ENCODE data around the gene EIF4A3.

EIF4A3 gene

DNA sequence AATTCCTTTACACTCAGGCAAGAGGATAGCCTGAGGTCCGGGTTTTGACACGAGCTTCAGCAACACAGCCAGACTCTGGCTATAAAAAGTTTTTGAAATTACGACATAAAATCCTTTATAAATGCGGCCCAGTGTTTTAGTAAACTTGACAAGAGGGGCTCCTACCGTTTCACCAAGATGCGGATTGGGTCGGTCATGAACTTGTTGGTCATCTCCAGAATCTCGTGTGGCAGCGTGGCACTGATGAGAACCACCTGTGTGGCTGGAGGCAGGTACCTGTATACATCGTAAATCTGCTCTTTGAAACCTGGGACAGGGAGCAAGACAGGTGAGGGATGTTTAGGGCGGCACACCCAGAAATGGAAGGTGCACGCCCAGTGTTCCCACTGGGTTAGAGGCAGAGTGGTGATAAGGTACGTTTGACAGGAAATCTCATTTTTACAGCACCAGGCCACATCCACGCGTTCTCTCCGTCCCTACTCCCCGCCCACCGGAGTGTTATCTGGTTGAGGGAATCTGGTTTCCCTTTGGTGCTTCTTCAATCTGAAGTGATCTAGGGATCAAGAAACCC lies 8.0 kb downstream of the EIF4A3 start:
- H3K4me3 ChIP-seq (ENCODE audit: low read depth, low read length) = no peak overlapping the region

DNA sequence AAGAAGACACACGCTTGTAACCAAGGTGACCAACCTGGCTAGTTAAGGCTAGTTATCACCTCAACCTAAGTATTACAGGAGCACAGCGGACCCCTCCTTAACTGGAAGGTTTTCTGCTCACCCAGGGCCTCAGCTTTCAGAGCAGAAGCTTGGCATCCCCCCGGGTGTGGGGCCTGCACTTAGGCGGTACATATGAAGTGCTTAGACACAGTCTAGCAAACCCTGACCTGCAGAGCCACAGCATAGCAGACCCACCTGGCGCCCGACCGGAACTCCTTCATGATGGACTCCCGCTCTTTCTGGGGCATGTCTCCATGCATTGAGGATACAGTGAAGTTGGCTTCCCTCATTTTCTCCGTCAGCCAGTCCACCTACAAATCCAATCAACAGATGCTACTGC lies 9.8 kb downstream of the EIF4A3 start:
- H3K4me3 ChIP-seq (ENCODE audit: low read depth, low read length) = no peak overlapping the region

DNA sequence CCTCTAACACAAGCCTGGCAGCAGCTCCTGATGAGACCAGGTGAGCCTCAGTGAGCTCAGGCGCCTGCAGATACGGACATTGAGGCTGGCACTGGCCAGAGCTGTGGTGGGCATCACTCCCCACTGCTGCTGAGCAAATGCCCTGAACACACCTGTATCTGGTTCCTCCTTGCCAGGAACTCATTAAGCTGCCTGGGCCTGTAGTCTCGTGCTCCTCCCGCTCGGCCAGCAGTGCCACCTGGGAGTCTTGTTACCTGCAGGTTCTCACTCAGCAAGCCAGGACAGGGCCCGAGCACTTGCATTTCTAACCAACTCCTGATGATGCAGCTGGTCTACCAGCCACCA lies 13.3 kb downstream of the EIF4A3 start:
- no peak overlapping the region for H3K4me3 ChIP-seq (ENCODE audit: low read depth, low read length)

DNA sequence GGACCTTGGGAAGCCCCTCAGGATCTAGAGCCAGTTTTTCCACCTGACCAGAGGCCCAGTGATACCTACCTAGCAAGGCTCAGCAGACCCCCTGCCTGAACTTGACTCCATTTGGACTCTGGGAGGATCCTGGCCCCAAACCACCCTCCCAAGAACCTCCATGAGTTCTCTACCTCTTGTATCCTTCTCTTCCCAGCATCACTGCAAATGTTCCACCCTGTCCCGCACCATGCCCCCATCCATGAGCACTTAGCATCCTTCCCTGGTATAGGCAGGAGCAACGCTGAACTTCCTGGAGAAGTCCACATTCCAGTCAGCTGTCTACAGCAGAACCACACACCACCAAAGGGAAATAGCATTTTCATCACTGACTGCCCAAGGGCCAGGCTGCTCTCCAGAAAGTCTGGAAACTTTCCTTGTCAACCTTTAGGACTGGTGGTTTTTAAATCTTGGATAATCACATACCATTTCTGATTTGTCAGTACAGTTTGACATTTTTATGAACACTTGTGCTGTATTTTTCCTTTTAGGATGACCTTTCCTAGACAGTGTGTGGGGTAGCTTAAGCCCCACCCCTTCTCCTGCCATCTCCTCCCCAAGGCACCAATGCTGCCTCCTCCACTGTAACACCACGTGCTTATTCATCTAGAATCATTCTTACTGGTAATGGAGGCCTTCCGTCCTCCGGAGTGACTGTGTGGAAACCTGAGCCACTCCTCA lies 13.9 kb downstream of the EIF4A3 start:
- H3K4me3 ChIP-seq (ENCODE audit: low read depth, low read length) = no peak overlapping the region

DNA sequence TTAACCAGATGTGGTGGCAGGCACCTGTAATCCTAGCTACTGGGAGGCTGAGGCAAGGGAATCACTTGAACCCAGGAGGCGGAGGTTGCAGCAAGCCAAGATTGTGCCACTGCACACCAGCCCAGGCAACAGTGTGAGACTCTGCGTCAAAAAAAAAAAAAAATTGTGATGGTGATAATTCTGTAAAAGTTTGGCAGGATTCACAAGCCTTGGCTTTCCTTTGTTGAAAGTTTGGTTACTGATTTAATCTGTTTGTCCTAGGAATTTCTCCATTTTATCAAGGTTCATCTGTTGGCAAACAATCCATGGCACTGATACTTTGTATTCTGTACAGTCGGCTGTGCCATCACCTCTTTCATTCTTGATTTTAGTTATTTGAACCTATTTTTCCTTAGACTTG lies 15.9 kb downstream of the EIF4A3 start:
- no peak overlapping the region for H3K4me3 ChIP-seq (ENCODE audit: low read depth, low read length)

DNA sequence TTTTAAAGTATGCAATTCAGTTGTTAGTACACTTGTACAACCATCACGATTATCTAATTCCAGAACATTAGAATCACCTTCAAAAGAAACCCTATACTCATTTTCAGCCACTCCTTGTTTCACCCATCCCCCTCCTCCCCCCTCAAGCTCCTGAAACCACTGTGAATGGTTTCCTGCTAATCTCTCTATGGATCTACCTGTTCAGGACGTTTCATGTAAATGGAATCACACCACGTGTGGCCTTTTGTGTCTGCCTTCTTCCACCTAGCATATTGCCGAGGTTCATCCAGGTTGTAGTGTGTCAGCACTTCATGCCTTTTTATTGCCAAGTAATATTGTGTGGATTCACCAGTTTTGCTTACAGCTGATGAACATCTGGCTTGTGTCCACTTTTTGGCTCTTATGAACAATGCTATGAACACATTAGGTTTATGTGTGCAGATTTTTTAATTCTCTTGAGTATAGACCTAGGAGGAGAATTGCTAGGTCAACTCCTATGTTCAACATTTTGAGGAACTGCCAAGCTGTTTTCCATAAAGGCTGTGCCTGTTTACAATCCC lies 17.8 kb downstream of the EIF4A3 start:
- H3K4me3 ChIP-seq (ENCODE audit: low read depth, low read length) = no peak overlapping the region

DNA sequence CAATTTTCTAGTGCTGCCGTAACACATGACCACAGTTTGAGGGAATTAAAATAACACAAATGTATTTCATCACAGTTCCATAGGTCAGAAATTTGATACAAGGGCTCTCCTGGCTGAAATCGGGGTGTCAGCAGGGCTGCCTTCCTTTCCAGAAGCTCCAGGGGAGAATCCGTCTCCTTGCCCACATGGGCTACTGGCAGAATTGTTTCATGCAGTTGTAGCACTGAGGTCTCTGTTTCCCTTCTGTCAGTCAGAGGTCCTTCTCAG lies 20.5 kb downstream of the EIF4A3 start:
- H3K4me3 ChIP-seq (ENCODE audit: low read depth, low read length) = no peak overlapping the region

DNA sequence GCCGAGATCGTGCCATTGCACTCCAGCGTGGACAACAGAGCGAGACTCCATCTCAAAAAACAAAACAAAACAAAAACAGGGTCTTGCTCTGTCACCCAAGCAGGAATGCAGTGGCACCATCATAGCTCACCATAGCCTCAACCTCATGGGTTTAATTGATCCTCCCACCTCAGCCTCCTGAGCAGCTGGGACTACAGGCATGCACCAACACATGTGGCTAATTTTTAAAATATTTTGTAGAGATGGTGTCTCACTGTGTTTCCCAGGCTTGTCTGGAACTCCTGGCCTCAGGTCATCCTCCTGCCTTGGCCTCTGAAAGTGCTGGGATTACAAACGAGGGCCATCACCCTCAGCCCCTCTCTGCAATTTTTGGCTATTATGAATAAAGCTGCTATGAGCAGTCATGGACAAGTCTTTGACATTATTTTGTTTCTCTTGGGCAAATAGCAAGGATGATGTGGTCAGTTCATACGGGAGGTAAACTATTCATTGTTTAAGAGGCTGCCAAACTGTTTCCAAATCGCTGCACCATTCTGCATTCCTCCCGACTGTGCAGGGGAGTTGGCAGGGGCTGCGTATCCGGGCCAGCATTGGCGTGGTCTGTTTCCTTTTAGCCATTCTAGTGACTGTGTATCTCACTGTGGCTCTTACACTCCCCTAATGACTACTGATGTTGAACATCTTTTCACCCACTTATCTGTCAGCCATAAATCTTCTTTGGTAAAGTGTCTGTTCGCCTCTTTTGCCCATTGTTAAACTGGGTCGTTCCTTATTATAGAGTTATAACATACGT lies 21.1 kb downstream of the EIF4A3 start:
- no peak overlapping the region for H3K4me3 ChIP-seq (ENCODE audit: low read depth, low read length)

DNA sequence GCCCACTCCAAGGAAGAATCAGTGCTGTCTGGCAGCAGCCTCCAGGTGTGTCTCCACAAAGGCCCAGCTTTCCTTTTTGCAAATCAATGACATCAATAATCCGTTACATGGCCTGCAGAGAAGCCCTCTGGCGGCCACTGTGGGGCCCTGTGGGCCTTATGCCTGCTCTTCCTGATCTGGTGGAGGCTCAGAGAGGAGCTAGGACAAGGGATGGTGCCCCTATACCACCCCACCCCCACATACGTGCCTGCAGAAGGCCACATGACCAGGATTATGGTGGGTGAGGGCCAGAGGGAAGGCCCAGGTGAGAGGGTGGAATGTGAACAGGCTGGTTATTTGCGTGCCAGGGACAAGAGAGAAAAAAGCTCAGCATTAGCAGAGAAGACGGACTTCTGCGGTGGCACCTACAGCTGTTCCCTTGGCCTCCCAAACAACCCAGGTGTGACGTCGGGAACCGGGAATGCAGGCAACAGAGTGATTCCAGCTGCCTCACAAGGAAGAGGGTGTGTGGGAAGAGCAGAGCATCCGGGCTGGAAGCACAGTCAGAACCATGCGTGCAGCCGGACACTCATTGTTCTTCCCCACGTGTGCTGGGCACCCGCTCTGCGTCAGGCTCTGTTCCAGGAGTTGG lies 22.5 kb downstream of the EIF4A3 start:
- no peak overlapping the region for H3K4me3 ChIP-seq (ENCODE audit: low read depth, low read length)

DNA sequence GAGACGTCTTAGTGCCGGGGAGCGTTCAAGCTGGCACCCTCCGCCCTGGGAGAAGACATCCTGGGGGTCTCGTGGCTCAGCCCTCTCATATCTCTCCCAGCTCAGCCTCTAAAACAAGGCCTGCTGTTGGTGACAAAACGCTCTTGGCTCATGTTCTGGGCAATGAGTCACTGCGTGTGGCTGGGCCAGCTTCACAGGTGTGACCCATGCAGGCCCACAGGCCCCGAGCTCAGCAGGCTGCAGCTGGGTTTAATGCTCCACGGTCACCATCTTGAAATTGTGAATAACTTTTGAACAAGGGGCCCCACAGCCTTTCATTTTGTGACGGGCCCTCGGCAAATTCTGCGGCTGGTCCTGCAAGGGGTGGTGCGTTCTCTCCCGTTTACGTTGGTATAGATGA lies 23.1 kb downstream of the EIF4A3 start:
- no peak overlapping the region for H3K4me3 ChIP-seq (ENCODE audit: low read depth, low read length)

DNA sequence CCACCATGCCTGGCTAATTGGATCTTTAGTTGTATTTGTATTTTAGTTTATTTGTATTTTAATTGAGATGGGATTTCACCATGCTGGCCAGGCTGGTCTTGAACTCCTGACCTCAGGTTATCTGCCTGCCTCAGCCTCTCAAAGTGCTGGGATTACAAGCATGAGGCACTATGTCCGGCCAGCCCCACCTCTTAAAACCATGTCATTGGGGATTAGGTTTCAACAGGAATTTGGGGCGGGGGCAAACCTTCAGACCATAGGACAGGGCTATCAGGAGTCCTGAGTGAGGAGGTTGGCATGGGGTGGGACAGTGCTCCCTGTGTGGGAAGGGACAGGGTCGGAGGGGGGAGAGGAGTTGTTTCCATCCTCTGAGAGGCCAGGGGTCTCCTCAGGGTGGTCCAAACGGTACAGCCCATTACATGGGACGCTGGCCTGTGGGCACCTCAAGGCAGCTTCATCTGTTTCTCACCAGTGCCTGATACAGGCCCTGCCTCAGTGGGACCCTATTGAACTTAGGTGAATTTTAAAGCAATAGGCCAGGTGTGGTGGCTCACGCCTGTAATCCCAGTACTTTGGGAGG lies 23.9 kb downstream of the EIF4A3 start:
- H3K4me3 ChIP-seq (ENCODE audit: low read depth, low read length) = no peak overlapping the region

DNA sequence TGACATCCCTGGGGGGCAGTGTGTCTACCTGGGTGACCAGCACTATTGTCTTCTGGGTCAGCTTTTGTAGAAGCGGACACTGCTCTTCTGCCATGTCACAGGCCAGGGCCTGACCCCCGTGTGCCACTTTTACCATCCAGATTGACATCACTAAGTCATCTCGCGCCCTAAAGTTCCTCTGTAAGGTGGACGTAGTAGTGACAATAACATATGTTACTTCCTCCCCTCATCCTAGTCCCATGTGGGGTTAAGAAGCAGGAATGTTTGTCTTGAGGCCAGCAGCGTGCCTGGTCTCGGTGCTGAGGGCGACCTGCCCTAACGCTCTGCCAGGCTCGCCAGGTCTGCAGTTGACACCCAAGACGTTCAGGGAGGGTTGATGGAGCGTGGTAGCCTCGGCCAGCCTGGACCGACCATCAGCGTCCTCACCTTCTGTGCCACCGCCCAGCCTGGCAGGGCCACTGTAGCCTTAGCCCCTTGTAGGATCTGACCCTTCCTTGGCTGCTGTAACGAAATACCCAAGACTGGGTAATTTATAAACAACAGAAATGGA lies 24.8 kb downstream of the EIF4A3 start:
- no peak overlapping the region for H3K4me3 ChIP-seq (ENCODE audit: low read depth, low read length)

DNA sequence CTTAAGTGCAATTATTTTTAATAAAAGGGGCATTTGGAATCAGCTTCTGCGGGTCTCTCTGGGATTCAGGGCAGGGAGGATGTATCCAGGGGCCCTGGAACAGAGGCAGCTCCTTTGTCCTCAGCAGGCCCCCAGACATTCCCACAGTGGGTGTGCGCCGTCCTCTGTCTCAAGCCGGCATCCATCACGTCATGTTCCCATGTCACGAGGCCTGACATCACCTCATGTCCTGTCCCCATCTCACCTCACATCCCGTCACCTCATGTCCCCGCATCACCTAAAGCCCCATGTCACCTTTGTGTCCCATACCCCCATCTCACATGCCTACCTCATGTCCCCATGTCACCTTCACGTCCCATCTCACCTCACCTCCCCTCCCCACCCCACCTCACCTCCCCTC lies 27.1 kb downstream of the EIF4A3 start:
- no peak overlapping the region for H3K4me3 ChIP-seq (ENCODE audit: low read depth, low read length)

DNA sequence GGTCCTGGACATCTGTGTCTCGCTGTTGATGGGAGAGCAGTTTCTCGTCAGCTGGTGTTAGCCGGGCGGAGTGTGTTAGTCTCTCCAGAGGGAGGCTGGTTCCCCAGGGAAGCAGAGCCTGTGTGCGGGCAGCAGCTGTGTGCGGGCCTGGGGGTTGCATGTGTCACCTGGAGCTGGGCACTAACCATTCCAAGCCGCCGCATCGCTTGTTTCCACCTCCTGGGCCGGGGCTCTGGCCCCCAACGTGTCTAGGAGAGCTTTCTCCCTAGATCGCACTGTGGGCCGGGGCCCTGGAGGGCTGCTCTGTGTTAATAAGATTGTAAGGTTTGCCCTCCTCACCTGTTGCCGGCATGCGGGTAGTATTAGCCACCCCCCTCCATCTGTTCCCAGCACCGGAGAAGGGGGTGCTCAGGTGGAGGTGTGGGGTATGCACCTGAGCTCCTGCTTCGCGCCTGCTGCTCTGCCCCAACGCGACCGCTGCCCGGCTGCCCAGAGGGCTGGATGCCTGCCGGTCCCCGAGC lies 27.6 kb downstream of the EIF4A3 start:
- no peak overlapping the region for H3K4me3 ChIP-seq (ENCODE audit: low read depth, low read length)

DNA sequence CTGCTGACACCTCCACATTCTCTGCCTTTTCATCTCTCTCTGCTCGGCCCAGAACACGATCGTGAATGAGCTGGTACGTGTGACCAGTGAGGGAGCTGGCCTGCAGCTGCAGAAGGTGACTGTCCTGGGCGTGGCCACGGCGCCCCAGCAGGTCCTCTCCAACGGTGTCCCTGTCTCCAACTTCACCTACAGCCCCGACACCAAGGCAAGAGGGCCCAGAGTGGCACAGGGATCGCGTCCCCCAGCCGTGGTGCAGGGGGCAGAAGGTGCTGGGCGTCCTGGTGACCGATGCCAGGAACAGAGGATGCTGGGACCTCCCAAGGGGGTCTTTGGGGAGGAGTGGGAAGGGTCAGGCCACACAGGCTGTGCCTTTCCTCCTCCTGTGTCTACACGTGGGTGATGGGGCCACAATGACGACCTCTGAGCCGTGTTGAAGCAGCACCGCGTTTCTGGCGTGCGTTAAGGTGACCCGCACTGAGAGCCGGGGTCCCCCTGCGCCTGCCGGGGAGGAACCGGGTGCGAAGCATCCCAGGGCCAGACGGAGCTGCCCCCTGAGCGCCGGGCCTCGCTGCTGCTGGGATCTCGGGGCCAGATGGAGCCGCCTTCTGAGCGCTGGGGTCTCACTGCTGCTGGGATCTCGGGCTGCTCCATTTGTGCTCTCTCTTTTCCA lies 28.2 kb downstream of the EIF4A3 start:
- no peak overlapping the region for H3K4me3 ChIP-seq (ENCODE audit: low read depth, low read length)

DNA sequence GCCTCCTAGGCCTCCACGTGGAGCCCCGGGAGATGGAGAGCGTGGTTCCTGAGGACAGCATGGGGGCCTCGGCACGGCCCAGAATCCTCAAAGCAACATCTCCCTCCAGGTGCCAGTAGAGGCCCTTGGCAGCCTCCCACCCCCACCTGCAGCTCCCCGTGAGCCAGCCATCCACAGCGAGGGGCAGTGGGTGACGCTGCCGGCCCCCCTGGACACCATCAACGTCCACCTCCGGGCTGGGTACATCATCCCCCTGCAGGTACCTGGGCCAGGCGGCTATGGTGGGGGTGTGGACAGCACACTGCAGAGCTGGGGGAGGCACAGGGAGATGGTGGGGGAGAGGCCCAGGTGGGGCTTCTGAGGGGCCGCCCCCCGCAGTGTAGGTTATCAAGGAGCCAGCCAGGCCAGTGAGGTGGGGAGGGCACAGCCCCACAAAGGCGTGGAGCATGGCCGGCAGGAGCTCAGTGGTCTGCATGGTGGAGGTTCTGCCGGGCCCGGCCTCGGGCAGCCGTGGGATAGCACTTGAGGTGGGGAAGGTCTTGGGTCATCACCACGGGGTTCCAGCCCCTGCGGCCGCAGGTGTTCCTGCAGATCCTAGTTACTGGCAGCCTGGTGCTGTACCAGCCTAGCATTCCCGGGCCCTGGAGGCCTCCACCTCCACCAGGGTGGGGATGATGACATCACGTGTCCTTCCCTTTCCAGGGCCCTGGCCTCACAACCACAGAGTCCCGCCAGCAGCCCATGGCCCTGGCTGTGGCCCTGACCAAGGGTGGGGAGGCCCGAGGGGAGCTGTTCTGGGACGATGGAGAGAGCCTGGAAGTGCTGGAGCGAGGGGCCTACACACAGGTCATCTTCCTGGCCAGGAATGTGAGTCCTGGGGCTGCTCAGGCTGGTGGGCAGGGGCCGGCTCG lies 29.2 kb downstream of the EIF4A3 start:
- no peak overlapping the region for H3K4me3 ChIP-seq (ENCODE audit: low read depth, low read length)

DNA sequence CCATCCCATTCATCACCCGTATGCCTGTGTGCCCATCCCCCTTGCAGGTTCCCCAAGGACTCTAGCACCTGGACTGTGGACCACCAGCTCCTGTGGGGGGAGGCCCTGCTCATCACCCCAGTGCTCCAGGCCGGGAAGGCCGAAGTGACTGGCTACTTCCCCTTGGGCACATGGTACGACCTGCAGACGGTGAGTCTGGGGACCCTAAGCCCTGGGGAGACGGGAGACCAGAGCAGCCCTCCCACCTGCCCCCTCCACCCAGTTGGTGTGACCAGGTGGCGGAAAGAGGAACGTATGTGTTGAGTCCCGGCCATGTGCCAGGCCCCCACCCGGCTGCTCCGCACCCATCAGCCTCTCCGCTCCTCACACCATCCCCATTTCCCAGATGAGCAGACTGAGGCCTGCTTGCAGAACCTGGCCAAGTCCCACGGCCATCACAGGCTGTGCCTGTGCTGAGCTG lies 30.0 kb downstream of the EIF4A3 start:
- H3K4me3 ChIP-seq (ENCODE audit: low read depth, low read length) = no peak overlapping the region

DNA sequence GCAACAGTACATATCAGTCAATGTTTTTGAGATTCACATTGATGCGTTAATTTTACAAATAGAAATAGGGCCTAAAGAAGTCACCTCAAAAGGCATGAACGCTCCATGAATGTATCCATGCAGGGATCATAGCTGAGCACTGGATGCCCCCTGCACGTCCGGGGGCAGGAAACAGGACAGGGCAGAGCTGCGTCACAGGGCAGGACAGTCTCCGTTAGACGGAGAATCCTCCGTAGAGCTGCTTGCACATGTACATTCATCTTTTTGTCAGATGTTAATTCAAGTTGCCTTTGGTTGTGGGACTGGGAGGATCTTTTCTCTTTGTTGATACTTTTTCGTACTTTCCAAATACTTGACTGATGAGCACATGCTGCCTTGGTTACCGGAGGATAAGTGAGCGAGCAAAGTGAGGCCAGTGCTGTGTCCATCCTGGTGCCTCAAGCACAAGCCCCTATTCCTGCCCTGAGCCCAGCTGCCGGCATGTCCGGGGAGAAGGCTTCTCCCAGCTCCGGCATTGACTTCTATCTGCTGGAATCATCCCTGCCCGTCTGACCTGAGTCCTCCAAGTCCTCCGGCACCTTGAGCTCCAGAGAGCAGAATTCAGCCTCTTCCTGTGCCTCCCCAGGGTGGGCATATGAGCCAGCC lies 30.5 kb downstream of the EIF4A3 start:
- no peak overlapping the region for H3K4me3 ChIP-seq (ENCODE audit: low read depth, low read length)

DNA sequence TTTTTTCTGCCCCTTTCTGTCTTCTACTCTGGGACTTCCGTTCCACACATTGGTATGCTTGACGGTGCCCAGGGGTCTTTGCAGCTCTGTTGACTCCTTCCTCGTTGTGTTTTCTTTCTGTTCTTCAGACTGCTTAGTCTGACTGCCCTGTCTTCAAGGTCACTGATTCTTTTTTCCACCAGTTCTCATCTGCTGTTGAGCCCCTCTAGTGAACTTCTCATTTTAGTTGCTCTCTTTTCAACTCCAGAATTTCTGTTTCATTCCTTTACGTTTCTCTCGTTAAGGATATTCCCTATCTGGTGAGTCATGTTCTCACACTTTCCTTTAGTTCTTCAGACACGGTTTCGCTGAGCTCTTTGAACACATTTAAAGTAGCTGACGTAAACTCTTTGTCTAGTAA lies 31.8 kb downstream of the EIF4A3 start:
- no peak overlapping the region for H3K4me3 ChIP-seq (ENCODE audit: low read depth, low read length)
